GM12878 (cell line): ENCODE results near the gene TGFB1. TPM values are rescaled to one million over a fixed set of nuclear protein-coding genes. Genes with fewer than 3 reads are reported as not detected.

ENCODE experiments used
- ASH2L ChIP-seq: fragments of 300-600, 200-600 bp; sonication (generic); IDR thresholded peaks from 2 replicates; pipeline ENCODE4 v1.6.1; 2017; ENCODE audit warnings: low read depth, mild to moderate bottlenecking, borderline replicate concordance
- ATF3 ChIP-seq: IDR thresholded peaks from 2 replicates; pipeline ENCODE4 v1.6.1; 2011; ENCODE audit warnings: low read depth, mild to moderate bottlenecking, low read length, moderate library complexity, borderline replicate concordance; ENCODE audit errors: extremely low read depth
- BCL11A ChIP-seq: IDR thresholded peaks from 2 replicates; pipeline ENCODE4 v1.6.1; 2011; ENCODE audit warnings: low read depth, low read length
- BMI1 ChIP-seq: fragments of 450-650 bp; IDR thresholded peaks from 2 replicates; pipeline ENCODE4 v1.6.1; 2016; ENCODE audit warnings: mild to moderate bottlenecking, moderate library complexity, borderline replicate concordance
- CHD2 ChIP-seq: IDR thresholded peaks from 2 replicates; pipeline ENCODE4 v1.6.1; 2011; ENCODE audit warnings: low read depth, low read length, improper control_type of control experiment, borderline replicate concordance
- CREB1 ChIP-seq: IDR thresholded peaks from 2 replicates; pipeline ENCODE4 v1.6.1; 2012; ENCODE audit warnings: low read depth, mild to moderate bottlenecking, inconsistent platforms
- E2F4 ChIP-seq: IDR thresholded peaks from 2 replicates; pipeline ENCODE4 v1.6.1; 2012; ENCODE audit warnings: low read depth, low read length, improper control_type of control experiment
- EGR1 ChIP-seq, 2 experiments: IDR thresholded peaks; 1 replicate in 1 of 2; 2 replicates in 1 of 2; pipeline ENCODE4 v1.6.1; 2011 to 2012; ENCODE audit warnings: low read depth in 2 of 2, low read length in 2 of 2, borderline replicate concordance in 1 of 2, mild to moderate bottlenecking in 1 of 2, moderate library complexity in 1 of 2
- FOS ChIP-seq: IDR thresholded peaks from 3 replicates; pipeline ENCODE4 v1.6.1; 2011; ENCODE audit warnings: borderline replicate concordance; ENCODE audit not compliant: insufficient read length; ENCODE audit errors: extremely low read depth
- HDAC6 ChIP-seq: fragments of 200-600 bp; sonication (generic); IDR thresholded peaks from one replicate; pipeline ENCODE4 v1.8.0; 2017; ENCODE audit warnings: antibody characterized with exemption; ENCODE audit not compliant: unreplicated experiment
- HDGF ChIP-seq: fragments of 450-650 bp; IDR thresholded peaks from 2 replicates; pipeline ENCODE4 v1.6.1; 2016; ENCODE audit warnings: antibody characterized with exemption
- JUND ChIP-seq: IDR thresholded peaks from 2 replicates; pipeline ENCODE4 v1.6.1; 2012; ENCODE audit warnings: low read depth, mild to moderate bottlenecking, low read length, improper control_type of control experiment, moderate library complexity
- MTA2 ChIP-seq: fragments of 450-650 bp; IDR thresholded peaks from 2 replicates; pipeline ENCODE4 v1.6.1; 2016; ENCODE audit warnings: low read depth, mild to moderate bottlenecking, moderate library complexity
- NBN ChIP-seq: fragments of 450-650 bp; IDR thresholded peaks from 2 replicates; pipeline ENCODE4 v1.6.1; 2016
- NFYB ChIP-seq: IDR thresholded peaks from 2 replicates; pipeline ENCODE4 v1.6.1; 2011; ENCODE audit warnings: low read depth, mild to moderate bottlenecking, low read length, improper control_type of control experiment, moderate library complexity; ENCODE audit not compliant: insufficient read depth
- PRDM15 ChIP-seq: fragments of 450-650 bp; formaldehyde crosslinking; IDR thresholded peaks from 2 replicates; pipeline ENCODE4 v1.4.0; 2020; ENCODE audit warnings: mild to moderate bottlenecking, moderate library complexity
- RAD51 ChIP-seq: fragments of 450-650 bp; IDR thresholded peaks from 2 replicates; pipeline ENCODE4 v1.6.1; 2016; ENCODE audit warnings: moderate library complexity, mild to moderate bottlenecking, inconsistent platforms
- SIN3A ChIP-seq: IDR thresholded peaks from 2 replicates; pipeline ENCODE4 v1.6.1; 2012; ENCODE audit warnings: low read depth, low read length, improper control_type of control experiment
- SMAD5 ChIP-seq: IDR thresholded peaks from 2 replicates; pipeline ENCODE4 v1.6.1; 2016; ENCODE audit warnings: antibody characterized with exemption, low read depth
- SMC3 ChIP-seq: IDR thresholded peaks from 2 replicates; pipeline ENCODE4 v1.6.1; 2011; ENCODE audit warnings: low read length, improper control_type of control experiment, borderline replicate concordance
- SP1 ChIP-seq: IDR thresholded peaks from one replicate; pipeline ENCODE4 v1.6.1; 2011; ENCODE audit warnings: low read depth, low read length
- STAT3 ChIP-seq: IDR thresholded peaks from 2 replicates; pipeline ENCODE4 v1.6.1; 2011; ENCODE audit warnings: low read depth, low read length, improper control_type of control experiment
- USF1 ChIP-seq: IDR thresholded peaks from 2 replicates; pipeline ENCODE4 v1.6.1; 2011; ENCODE audit warnings: borderline replicate concordance, low read depth, mild to moderate bottlenecking, moderate library complexity, mixed read lengths, low read length; ENCODE audit not compliant: insufficient read depth; ENCODE audit errors: extremely low read length
- polyA plus RNA-seq, 11 experiments: library from polyadenylated mRNA; depleted of rRNA in 4 of 11; unstranded in 6 of 11; stranded (reverse) in 5 of 11; fragments of >200 nt; fragmentation: Nextera tagmentation in 4 of 11; fragmentation: Illumina TruSeq in 1 of 11; extraction: Ambion mirVana in 4 of 11; extraction: Trizol in 1 of 11; gene quantifications; 1 replicate in 1 of 11; 2 replicates in 10 of 11; pipeline versions ENCODE4 v1.2.1 to v1.2.3, GENCODE V29; 2011 to 2016; ENCODE audit warnings: inconsistent platforms in 2 of 11, missing spikeins in 2 of 11, low read depth in 1 of 11
- total RNA-seq, 4 experiments: library from RNA; depleted of rRNA in 3 of 4; stranded (reverse); fragments of >200 nt in 3 of 4; fragmentation: Illumina TruSeq in 1 of 4; extraction: Trizol in 1 of 4; gene quantifications; 2 replicates each; pipeline versions ENCODE4 v1.2.1 to v1.2.3, GENCODE V29; 2013 to 2021

TGFB1 gene
- total and polyA plus RNA-seq, 10 of the 15 experiments (the other 5 are each of a cell fraction or from before 2014, with no cell fraction given) = 0.23 to 120 (median 10.9) TPM

GRCh38 chr19:41363753-41364523 lies 10.2 kb upstream of the TGFB1 start, which contains the start of gene B9D2 (continued):
- TF ChIP-seq EGR1 (IDR thresholded peaks at IDR 0.05; ENCODE audit: borderline replicate concordance in 1 of 2, low read depth in 2 of 2, low read length in 2 of 2) (no peak), BCL11A (no peak), PRDM15 (CRISPR knock-in tag) (no peak), SMAD5 (peak; percentile 66; the same call in 1 of the 2 replicates), MTA2 (peak; percentile 49; the same call in 1 of the 2 replicates), BMI1 (peak; percentile 97), ATF3 (no peak), USF1 (no peak), RAD51 (peak; percentile 66), JUND (no peak), SIN3A (peak; percentile 74), SMC3 (no peak), FOS (no peak), ASH2L (no peak), HDAC6 (no peak), NBN (0 out of 2 replicates have a peak, but pooled peaks have one; percentile 47), HDGF (peak; percentile 54; the same call in 1 of the 2 replicates), E2F4 (no peak), NFYB (peak; percentile 69), CREB1 (peak; percentile 81), CHD2 (peak; percentile 80), SP1 (peak; percentile 61), STAT3 (no peak)
